SIG-M5 (cell line): ENCODE results near the gene TLCD1.

Source experiments
- DNase-seq: peaks from one replicate; lab custom pipeline; 2025; lab: John Stamatoyannopoulos, UW

The TLCD1 gene, protein sequence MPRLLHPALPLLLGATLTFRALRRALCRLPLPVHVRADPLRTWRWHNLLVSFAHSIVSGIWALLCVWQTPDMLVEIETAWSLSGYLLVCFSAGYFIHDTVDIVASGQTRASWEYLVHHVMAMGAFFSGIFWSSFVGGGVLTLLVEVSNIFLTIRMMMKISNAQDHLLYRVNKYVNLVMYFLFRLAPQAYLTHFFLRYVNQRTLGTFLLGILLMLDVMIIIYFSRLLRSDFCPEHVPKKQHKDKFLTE

DNA sequence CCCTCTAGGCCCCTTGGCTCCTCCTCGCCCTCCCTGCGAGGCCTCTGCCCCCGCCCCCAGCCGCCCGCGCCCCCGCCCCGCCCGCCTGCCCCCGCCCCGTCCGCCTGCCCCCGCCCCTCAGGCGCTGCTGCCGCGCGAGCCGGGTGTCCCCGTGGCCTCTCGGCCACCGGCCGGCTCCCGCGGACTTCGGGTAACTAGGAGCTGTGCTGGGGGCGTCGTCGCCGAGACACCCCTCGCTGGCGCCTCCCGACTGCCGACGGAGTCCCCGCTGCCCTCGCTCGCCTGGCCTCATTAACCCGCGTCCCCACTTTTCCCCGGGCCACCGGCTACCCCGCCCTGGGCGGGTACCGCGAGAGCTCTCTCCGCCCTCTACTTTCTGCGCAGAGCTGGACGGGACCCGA is at the start of gene TLCD1:
TLCD1 (minus strand) TSS at position 8 of the 401 bp plus-strand sequence. CDS start 136 bp downstream, outside the sequence.
- no peak for DNase-seq

DNA sequence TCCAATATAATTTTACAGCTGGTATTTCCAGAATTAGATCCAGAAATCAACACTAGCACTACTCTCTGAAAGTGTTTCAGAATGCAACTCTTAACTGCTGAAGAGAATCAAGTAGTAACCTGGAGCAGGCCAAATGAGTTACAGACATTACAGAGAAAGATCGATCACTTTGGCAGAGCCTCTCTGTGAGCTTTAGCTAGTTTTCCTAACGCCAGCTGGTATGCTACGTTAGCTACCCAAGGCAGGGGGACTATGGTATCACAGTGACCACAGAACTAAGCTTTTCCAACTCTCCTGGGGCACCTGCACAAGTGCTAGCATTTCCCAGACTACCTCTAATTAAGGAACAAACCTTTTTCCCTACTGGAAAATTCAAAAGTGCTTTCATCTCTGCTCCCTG is 48.2 kb upstream of the TLCD1 start:
- no peak for DNase-seq

DNA sequence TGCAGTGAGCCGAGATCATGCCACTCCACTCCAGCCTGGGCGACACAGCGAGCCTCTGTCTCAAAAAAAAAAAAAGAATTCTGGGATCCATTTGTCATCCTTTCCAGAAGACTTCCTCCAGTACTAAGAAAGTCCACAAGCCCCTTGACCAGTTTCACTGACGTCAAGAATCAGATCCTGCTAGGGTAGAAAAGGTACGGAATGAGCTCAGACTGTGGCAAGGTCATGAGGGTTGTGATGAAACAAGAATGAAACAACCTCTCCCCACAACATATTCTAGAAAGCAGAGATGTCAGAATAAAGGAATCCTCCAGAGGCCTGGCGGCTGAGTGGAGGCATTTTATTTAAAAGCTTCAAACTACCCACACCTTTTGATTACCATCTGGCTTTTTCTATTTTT is 47.7 kb upstream of the TLCD1 start:
- no peak for DNase-seq

DNA sequence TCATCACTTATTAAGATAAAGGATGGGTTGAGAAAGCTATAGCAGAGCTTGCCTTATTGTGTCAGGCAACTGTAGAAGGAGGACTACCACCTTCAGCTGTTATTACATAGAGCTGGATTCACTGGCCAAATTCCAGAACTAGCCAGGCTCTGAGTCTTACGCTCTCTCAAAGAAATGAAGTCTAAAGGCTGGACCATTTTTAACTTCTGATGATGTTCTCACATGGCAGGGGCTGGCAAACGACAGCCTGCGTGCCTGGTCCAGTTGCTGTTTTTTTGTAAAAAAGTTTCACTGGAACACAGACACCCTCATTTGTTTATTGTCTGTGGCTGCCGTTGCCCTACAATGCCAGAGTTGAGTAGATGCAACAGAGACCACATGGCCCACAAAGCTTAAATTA is 39.0 kb upstream of the TLCD1 start:
- no peak for DNase-seq

DNA sequence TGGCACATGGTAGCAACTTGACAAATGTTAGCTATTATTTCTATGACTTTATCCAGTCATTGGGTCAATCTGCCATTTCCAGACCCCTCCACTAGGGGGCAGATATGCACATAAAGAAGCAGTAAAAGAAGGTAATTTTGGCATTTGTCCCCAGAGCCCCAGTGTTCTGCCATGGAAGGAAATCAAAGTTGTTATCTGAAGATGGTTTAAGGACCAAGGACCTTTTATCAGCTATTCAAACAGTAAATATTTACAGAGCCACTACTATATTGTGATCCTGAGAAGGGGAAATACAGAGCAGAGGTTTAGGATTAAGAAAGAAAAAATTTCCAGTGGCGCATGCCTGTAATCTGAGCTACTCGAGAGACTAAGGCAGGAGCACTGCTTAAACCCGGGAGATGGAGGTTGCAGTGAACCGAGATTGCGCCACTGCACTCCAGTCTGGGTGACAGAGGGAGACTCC is 37.8 kb upstream of the TLCD1 start:
- DNase-seq: no peak

DNA sequence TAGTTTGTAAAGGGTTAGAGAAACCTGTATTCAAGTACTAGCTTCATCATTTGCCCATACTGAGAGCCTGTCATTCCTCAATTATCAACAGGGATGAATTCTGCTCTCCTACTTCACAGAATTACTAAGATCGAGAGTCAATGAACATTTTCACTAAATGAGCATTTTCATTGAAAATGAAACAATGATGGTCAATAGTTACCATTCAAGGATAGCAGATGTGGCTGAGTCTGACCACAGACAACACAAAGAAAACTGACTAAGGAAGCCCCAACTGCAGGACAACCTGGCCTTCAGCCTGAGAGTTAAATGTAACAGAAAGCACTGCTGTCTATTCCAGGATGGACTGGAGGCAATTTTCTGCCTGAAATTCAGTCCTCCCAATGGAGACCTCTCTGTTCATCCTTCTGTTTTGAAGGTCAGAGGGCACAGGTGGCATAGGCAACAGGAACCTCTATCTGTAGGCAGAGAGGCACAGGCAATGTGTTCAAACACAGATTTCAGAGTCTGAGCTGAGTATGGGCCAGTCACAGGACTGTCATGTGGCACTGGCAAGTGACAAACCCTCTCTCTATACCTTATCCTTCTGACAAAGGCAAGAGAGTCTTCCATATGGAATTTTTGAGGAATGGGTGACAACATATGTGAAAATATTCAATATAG is 37.2 kb upstream of the TLCD1 start:
- no peak for DNase-seq

DNA sequence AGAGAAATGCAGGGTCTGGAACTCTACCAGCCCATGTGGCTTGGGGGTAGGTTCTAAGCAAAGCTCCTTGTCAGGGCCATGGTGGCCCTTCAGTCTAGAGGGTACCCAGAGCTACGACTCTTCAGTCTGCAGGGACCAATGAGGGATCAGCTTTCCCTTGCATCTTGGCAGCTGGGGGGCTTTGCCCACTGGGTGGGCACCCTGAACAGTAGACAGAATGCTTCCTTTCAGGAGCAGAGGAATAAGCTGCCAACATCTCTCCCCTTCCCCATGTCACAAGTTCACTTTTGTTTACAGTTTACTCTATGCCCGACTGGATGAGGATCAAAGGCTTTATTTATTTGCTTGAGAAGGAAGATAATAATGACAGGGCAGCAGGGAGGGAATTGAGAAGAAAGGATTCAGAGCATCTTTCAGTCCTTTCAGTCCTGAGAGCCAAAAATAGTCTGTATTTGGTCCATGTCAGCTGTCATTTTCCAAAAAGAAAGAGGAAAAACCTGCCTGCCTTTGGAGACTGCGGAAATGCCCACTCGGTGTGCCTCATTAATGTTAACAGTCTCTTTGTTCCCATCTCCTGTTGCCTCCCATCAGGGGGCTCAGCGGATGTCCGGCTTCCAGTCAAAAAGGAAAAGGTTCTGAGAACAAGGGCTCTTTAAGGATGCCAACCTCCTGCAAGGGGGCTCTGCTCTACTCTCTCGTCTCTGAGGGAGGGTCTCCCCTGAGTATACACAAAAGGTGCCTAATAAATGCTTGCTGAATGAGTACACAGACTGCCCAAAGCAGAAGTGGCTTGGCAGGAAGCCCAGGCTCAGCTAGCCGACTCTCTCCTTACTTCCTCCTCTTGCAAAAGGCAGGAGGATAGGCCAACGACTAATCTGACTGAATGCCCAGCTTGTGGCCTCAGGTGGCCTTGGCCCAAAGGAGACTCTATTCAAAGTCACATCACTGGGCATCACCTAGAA is 34.8 kb upstream of the TLCD1 start:
- DNase-seq: no peak

DNA sequence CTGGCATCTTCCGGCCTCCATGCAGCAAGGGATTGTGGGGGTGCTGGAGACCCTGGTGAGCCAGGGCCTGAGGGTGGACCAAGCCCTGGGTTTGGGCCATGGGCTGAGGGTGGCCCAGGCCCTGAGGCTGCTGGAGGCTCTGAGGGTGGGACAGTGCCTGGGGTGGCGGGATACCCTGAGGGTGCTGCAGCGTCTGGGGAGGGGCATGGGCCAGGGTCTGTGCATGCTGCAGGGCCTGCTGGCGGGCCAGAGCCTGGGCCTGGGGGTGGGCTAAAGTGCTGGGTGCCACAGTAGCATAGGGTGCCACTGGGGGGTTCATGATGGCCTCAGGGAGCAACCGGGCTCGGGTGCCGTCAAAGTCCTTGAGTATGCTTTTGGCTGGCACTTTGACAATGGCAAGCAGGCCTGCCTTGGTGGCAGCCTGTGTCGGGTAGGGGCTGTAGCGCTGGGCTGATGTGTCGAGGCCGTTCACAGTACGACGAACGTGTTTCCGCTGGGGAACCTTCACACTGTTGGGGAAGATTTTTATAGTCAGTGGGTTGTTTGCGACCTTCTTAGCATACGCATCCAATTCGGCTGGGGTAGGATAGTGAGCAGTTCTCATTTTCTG is 33.3 kb upstream of the TLCD1 start:
- DNase-seq: no peak

DNA sequence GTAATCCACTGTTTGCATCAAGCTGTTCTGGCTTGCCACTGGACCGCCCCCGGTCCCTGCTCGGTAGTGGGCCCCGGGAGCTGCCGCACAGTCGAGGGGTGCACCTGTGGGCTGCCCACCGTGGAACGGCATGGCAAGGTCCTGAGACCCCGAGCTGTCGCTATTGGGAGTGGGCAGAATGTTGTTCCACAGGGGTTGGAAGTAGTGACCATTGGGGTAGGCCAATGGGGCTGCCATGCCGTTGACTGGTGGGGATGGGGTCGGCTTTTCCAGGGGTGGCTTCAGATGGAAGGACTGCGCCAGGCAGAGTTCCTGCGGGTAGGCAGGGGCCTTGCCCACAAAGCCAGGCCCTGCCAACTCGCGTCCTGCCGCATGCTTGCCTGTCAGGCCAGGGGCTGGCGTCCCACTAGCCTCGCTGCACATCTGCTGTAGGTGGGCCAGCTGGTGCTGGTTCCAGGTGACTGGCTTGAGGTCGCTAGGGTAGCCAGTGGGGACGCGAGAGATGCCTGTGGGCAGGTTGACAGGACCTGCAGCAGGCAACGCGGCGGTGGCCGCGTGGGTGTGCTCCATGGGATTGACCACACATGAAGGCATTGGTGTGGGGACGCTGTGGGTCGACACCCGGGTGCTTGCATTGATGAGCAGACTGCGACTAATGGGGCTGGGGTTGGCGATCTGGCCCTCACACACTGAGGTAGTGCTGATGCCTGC is 32.5 kb upstream of the TLCD1 start:
- no peak for DNase-seq

DNA sequence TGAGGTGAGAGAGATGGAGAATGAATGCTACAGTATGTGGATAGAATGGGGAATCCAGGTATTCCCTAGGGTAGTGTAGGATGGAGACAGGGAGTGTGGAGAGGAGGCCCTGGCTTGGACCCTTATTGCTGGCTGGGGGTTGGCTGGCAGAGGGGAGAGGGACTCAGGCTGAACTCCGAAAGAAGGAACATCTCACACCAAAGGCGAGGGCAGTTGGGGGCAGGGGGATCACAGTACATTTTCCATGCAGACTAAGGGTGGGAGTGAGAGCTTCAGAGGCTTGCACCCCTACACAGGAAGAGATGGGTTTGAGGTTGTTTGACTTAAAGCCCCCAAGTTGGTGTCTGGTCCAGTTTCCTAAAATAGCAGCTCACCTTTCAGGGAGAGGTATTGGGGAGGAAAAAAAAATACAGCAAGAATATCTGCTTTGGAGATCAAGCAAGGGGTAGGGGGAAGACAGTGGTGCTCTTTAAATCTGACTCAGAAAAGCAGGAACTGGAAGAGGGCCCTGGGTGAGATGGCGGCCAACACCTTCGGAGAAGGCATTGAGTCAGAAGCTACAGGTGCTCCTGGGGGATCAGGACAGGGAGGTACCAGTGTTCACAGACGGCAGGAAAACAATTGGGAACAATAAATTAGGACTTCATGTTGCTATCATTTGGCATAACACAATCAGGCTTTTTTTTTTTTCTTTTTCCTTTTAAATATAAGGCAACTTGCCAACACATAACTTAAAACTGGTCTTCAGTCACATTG is 30.2 kb upstream of the TLCD1 start:
- DNase-seq: no peak

DNA sequence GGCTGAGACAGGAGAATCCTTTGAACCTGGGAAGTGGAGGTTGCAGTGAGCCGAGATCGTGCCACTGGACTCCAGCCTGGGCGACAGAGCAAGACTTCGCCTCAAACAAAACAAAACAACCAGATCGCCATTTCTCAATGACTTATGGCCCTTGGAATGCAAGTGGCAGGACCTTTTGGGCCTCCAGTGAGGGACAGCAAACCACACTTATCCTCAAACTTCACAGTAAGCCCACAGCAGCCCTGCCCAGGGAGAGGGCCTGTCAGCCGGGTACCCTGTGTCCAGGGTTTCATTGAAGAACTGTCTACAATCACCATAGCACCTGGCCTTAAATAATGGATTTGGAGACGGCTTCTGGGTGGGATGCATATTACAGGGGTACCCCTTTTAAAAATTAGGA is 29.5 kb upstream of the TLCD1 start:
- DNase-seq: no peak

DNA sequence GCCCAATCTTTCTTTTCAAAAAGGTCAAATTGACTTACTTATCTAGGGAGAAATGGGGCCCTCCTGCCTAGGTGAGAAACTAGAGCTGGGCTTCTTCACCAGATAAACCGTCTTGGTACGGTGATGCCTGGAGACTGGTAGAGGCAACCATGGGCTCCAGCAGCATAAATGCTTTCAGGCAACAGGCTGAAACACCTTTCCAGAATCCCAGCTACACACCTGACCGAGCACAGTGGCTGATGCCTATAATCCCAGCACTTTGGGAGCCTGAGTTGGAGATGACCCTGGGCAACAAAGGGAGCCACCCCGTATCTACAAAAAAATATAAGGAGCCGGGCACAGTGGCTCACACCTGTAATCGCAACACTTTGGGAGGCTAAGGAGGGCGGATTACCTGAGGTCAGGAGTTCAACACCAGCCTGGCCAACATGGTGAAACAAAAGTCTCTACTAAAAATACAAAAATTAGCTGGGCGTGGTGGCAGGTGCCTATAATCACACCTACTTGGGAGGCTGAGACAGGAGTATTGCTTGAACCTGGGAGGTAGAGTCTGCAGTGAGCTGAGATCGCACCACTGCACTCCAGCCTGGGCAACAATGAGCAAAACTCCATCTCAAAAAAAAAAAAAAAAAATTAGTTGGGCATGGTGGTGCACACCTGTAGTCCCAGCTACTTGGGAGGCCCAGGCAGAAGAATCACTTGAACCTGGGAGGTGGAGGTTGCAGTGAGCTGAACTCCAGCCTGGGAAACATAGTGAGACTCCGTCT is 25.8 kb upstream of the TLCD1 start:
- no peak for DNase-seq

DNA sequence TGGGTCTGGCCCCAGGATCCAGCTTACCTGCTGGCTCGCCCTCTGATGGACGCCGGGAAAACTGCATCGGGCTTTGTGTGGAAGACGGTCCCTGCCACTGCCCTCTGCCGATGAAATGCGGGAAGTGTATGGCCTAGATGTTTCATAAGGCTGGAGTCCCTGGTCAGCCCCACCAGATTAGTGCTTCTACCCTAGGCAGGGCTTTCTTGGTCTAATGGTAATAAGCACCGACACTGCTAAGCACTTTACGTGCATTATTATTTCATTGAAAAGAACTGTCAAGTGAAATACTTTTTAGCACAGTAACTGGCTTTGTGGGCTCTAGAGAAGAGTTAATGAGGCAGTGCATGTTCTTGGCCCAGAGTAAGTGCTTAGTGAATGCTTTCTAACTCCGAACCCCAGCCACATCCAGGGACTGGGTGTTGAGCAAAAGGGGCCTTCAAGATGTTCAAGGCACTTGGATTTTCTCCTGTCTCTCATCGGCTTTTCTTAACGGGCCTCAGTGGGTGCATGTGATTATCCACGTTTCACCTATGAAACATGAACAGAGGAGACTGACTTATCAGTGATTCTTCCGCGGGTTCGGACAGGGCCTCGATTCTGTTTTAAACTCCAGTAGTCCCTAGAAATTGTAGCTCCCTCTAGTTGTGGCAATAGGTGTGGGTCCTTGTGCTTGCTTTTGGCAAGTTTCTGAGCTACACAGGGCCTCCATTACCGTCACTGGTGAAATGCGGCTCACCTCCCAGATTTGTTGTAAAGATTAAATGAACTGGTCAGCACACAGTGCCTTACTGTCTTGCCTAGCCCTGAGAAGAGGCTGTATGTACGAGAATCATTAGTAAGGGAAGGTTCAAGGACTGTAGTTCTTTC is 24.4 kb upstream of the TLCD1 start:
- DNase-seq: no peak

DNA sequence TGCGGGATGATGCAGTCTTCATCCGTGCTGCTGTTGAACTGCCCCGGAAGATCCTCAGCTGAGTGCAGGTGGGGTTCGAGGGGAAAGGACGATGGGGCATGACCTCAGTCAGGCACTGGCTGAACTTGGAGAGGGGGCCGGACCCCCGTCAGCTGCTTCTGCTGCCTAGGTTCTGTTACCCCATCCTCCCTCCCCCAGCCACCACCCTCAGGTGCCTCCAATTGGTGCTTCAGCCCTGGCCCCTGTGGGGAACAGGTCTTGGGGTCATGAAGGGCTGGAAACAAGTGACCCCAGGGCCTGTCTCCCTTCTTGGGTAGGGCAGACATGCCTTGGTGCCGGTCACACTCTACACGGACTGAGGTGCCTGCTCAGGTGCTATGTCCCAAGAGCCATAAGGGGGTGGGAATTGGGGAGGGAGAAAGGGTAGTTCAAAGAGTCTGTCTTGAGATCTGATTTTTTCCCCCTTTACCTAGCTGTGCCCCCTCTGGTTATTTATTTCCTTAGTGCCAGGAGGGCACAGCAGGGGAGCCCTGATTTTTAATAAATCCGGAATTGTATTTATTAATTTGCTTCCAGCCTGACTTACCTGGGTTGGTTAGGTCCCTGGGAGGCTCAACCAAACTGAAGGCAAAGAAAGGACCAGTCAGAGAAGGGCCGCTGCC is 23.6 kb upstream of the TLCD1 start:
- DNase-seq: no peak

DNA sequence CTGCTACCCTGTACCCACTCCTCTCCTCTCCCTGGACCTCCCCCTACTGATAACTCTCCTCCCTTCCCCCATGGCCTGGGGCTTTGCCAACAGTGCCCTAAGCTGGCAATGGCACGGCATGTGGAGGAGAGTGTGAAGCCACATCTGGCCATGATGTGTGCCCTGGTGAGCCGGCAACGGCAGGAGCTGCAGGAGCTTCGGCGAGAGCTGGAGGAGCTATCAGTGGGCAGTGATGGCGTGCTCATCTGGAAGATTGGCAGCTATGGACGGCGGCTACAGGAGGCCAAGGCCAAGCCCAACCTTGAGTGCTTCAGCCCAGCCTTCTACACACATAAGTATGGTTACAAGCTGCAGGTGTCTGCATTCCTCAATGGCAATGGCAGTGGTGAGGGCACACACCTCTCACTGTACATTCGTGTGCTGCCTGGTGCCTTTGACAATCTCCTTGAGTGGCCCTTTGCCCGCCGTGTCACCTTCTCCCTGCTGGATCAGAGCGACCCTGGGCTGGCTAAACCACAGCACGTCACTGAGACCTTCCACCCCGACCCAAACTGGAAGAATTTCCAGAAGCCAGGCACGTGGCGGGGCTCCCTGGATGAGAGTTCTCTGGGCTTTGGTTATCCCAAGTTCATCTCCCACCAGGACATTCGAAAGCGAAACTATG is 23.0 kb upstream of the TLCD1 start:
- DNase-seq: no peak

DNA sequence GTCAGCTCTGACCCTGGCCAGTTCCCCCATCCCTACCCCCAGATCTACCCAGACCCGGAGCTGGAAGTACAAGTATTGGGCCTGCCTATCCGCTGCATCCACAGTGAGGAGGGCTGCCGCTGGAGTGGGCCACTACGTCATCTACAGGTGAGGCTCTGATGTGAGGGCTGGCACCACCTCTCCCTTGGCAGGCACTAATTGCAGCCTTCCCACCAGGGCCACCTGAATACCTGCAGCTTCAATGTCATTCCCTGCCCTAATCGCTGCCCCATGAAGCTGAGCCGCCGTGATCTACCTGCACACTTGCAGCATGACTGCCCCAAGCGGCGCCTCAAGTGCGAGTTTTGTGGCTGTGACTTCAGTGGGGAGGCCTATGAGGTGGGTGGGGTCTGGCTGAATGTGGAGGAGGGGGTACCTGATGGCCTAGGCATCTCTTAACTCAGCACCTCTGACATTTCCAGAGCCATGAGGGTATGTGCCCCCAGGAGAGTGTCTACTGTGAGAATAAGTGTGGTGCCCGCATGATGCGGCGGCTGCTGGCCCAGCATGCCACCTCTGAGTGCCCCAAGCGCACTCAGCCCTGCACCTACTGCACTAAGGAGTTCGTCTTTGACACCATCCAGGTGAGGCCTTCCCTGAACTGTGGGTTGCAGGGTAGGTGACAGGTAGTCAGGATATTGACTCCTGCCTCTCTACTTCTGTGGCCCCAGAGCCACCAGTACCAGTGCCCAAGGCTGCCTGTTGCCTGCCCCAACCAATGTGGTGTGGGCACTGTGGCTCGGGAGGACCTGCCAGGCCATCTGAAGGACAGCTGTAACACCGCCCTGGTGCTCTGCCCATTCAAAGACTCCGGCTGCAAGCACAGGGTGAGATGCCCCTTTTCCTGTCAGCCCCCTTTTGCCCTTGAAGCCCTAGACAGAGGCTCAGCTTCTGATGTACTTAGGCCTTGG is 22.0 kb upstream of the TLCD1 start:
- no peak for DNase-seq
